Breast epithelium (tissue), 3 donors: Measurements from ENCODE around the gene TLR7.

Experiments
- POLR2A ChIP-seq: fragments of 450-650 bp; IDR thresholded peaks from one replicate; pipeline ENCODE4 v1.6.1; 2016; ENCODE audit warnings: antibody characterized with exemption, mild to moderate bottlenecking, moderate library complexity
- TF ChIP-seq, protein P1 (sequence below), 3 donors: fragments of 450-650 bp; IDR thresholded peaks; one replicate each; pipeline ENCODE4 v1.5.1; 2016 to 2017; ENCODE audit warnings: antibody characterized with exemption in 3 of 3, mild to moderate bottlenecking in 3 of 3, moderate library complexity in 3 of 3

DNA sequence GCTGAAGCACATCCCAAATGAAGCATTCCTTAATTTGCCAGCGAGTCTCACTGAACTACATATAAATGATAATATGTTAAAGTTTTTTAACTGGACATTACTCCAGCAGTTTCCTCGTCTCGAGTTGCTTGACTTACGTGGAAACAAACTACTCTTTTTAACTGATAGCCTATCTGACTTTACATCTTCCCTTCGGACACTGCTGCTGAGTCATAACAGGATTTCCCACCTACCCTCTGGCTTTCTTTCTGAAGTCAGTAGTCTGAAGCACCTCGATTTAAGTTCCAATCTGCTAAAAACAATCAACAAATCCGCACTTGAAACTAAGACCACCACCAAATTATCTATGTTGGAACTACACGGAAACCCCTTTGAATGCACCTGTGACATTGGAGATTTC is 54.1 kb downstream of the TLR7 start:
- no peak for TF ChIP-seq POLR2A
- TF ChIP-seq, protein P1, sequence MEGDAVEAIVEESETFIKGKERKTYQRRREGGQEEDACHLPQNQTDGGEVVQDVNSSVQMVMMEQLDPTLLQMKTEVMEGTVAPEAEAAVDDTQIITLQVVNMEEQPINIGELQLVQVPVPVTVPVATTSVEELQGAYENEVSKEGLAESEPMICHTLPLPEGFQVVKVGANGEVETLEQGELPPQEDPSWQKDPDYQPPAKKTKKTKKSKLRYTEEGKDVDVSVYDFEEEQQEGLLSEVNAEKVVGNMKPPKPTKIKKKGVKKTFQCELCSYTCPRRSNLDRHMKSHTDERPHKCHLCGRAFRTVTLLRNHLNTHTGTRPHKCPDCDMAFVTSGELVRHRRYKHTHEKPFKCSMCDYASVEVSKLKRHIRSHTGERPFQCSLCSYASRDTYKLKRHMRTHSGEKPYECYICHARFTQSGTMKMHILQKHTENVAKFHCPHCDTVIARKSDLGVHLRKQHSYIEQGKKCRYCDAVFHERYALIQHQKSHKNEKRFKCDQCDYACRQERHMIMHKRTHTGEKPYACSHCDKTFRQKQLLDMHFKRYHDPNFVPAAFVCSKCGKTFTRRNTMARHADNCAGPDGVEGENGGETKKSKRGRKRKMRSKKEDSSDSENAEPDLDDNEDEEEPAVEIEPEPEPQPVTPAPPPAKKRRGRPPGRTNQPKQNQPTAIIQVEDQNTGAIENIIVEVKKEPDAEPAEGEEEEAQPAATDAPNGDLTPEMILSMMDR (IDR thresholded peaks at IDR 0.05), result no peak
